OCI-LY7 (cell line): Measurements from ENCODE around the gene C1orf105. TPM values are rescaled to one million over a fixed set of nuclear protein-coding genes. Genes with fewer than 3 reads are reported as not detected.

ENCODE experiments used
- BruUV-seq: library from RNA; stranded (reverse); fragments of 400-500 nt; replicated peaks from 2 replicates; lab custom pipeline; 2021; lab: Mats Ljungman, UMichigan
- CTCF ChIA-PET: fragments of 300-600 bp; sonication (Branson Sonifier 250); formaldehyde crosslinking; loops from one replicate; lab custom pipeline; 2022; ENCODE audit warnings: antibody characterized with exemption; ENCODE audit not compliant: unreplicated experiment; lab: Charles Lee
- POLR2A ChIA-PET: fragments of 300-600 bp; sonication (Branson Sonifier 250); formaldehyde crosslinking; loops from one replicate; lab custom pipeline; 2022; ENCODE audit warnings: antibody characterized with exemption; lab: Charles Lee
- DNase-seq: peaks from one replicate; pipeline ENCODE4 v3.0.0-alpha.2; 2015; ENCODE audit warnings: low spot score
- H2AFZ ChIP-seq: fragments of 200-600 bp; sonication (generic), shearing (Covaris generic); 2 replicates; pipeline ENCODE4 v1.6.1; 2014; ENCODE audit warnings: mild to moderate bottlenecking, antibody characterized with exemption, low read length, moderate library complexity
- H3K27ac ChIP-seq: fragments of 200-600 bp; sonication (generic); 2 replicates; pipeline ENCODE4 v1.5.1; 2014; ENCODE audit warnings: mixed run types, low read depth, mild to moderate bottlenecking, moderate library complexity, low read length, inconsistent platforms; ENCODE audit not compliant: poor library complexity, severe bottlenecking
- H3K36me3 ChIP-seq: fragments of 200-600 bp; sonication (generic); 2 replicates; pipeline ENCODE4 v1.6.1; 2014; ENCODE audit warnings: mild to moderate bottlenecking, antibody characterized with exemption, low read length, moderate library complexity, mixed read lengths; ENCODE audit not compliant: insufficient read depth
- H3K4me1 ChIP-seq: fragments of 200-600 bp; sonication (generic); 2 replicates; pipeline ENCODE4 v1.5.1; 2014; ENCODE audit warnings: mild to moderate bottlenecking, low read length; ENCODE audit not compliant: insufficient read depth, poor library complexity, severe bottlenecking
- H3K4me2 ChIP-seq: fragments of 200-600 bp; sonication (generic); 2 replicates; pipeline ENCODE4 v1.6.1; 2014; ENCODE audit warnings: mild to moderate bottlenecking, low read length
- H3K4me3 ChIP-seq: fragments of 200-600 bp; sonication (generic); 2 replicates; pipeline ENCODE4 v1.5.1; 2014; ENCODE audit warnings: mild to moderate bottlenecking, low read depth, low read length; ENCODE audit not compliant: poor library complexity, severe bottlenecking
- H3K79me2 ChIP-seq: fragments of 200-600 bp; sonication (generic); 2 replicates; pipeline ENCODE4 v1.6.1; 2016; ENCODE audit warnings: low read depth, mild to moderate bottlenecking, low read length, moderate library complexity, mixed read lengths; ENCODE audit not compliant: insufficient read depth
- H3K9me2 ChIP-seq: fragments of 200-600 bp; sonication (generic); 2 replicates; pipeline ENCODE4 v1.6.1; 2016; ENCODE audit warnings: mild to moderate bottlenecking, low read length, mixed read lengths; ENCODE audit not compliant: insufficient read depth
- H3K9me3 ChIP-seq: fragments of 200-600 bp; sonication (generic); 2 replicates; pipeline ENCODE4 v1.6.1; 2014; ENCODE audit warnings: mild to moderate bottlenecking, mixed run types, low read length, mixed read lengths
- H4K20me1 ChIP-seq: fragments of 200-600 bp; sonication (generic); 2 replicates; pipeline ENCODE4 v1.6.1; 2014; ENCODE audit warnings: mild to moderate bottlenecking, antibody characterized with exemption, low read length, moderate library complexity, mixed read lengths; ENCODE audit not compliant: insufficient read depth
- EZH2phosphoT487 ChIP-seq: fragments of 200-600 bp; sonication (generic); IDR thresholded peaks from 2 replicates; pipeline ENCODE4 v1.6.1; 2018; ENCODE audit warnings: low read depth, borderline replicate concordance, mild to moderate bottlenecking, mixed run types, antibody characterized with exemption, low read length, moderate library complexity, mixed read lengths
- intact Hi-C: fragments of 100-400 bp; cut with micrococcal nuclease; formaldehyde crosslinking; loops from one replicate; pipeline ENCODE4 v1.10.0; 2022; ENCODE audit not compliant: unreplicated experiment
- total RNA-seq, 2 experiments: library from RNA; depleted of rRNA in 1 of 2; stranded (reverse); fragments of >200 nt in 1 of 2; shearing (Covaris generic) in 1 of 2; gene quantifications; 2 replicates each; pipeline ENCODE4 v1.2.3, GENCODE V29; 2014 to 2022
- TF ChIP-seq, protein P1 (sequence below): fragments of 200-600 bp; sonication (generic); conservative IDR thresholded peaks from 2 replicates; pipeline ENCODE4 v1.5.1; 2014; ENCODE audit warnings: mild to moderate bottlenecking, antibody characterized with exemption, low read length, moderate library complexity, mixed read lengths

Gene C1orf105
- total RNA-seq, 2 experiments from 2014 or later = not detected

DNA sequence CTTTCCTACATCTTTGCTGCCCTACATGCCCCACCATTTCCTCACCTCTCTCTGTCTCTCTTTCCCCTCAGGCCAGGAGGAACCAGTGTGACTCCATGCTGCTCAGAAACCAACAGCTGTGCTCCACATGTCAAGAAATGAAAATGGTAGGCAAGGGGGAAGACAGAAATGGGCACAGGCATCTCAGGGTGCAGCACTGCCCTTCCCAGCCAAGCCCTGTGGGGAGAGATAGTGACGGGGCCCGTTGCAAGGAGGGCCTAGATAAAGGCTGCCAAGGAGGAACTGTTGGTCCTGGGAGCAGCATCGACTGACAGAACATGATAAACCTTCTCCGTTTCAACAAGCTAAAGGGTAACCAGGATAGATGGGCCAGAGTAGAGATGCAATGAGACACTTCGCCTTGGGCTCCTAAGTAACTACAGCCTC lies 35.9 kb downstream of the C1orf105 start:
- Histone ChIP-seq H3K9me3 (no peaks in the 10 kb centered on the region), H3K4me1 (no peaks in the 10 kb centered on the region), H4K20me1 (no peaks in the 10 kb centered on the region), H3K27ac (no peak overlapping the region), H3K36me3 (no peaks in the 10 kb centered on the region), H3K9me2 (no peaks in the 10 kb centered on the region), H3K79me2 (no peaks in the 10 kb centered on the region), H2AFZ (no peak overlapping the region), H3K4me2 (no peak overlapping the region), H3K4me3 (no peak overlapping the region)
- no peak for DNase-seq
- no peak for TF ChIP-seq EZH2phosphoT487
- TF ChIP-seq, protein P1, sequence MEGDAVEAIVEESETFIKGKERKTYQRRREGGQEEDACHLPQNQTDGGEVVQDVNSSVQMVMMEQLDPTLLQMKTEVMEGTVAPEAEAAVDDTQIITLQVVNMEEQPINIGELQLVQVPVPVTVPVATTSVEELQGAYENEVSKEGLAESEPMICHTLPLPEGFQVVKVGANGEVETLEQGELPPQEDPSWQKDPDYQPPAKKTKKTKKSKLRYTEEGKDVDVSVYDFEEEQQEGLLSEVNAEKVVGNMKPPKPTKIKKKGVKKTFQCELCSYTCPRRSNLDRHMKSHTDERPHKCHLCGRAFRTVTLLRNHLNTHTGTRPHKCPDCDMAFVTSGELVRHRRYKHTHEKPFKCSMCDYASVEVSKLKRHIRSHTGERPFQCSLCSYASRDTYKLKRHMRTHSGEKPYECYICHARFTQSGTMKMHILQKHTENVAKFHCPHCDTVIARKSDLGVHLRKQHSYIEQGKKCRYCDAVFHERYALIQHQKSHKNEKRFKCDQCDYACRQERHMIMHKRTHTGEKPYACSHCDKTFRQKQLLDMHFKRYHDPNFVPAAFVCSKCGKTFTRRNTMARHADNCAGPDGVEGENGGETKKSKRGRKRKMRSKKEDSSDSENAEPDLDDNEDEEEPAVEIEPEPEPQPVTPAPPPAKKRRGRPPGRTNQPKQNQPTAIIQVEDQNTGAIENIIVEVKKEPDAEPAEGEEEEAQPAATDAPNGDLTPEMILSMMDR = no peak
- BruUV-seq = no TSS peak
- ChIA-PET CTCF (no interaction called here), POLR2A (no interaction called here)
- intact Hi-C loops = loop anchor here (10.0 kb wide), 1 partner anchor 148 kb away; no protein-coding TSS in a partner anchor

DNA sequence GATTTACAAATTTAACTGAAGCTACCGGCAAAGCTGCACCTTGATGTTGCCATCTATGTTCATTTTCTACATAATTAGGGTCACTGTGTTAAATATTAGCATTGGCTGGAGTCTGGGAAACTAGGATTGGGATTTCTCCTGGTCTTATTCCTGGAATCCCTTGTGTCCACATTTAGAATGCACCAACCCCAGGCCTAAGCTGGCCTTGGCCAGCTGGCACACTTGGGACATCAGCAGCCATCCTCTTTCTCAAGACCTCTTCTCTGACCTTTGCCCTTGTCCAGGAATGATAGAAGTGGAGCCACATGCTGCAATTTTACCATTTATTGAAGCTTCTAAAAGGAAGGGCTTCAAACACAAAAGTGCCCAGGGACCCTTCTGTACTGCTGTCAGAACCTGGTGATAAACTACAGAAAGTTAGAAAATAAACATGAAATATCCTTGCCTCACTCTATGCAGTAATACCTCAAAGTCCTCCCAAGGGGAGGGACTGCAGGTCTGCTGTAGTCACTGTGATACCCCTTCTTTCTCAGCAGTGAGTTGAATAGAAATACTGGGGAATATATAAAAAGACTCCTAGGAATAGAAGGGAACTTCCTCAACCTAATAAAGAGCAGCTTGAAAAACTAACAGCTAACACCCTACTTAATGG lies 37.1 kb downstream of the C1orf105 start:
- Histone ChIP-seq H4K20me1 (no peaks in the 10 kb centered on the region), H3K79me2 (no peaks in the 10 kb centered on the region), H3K4me2 (no peak overlapping the region), H3K9me3 (no peaks in the 10 kb centered on the region), H2AFZ (no peak overlapping the region), H3K4me3 (no peak overlapping the region), H3K27ac (no peak overlapping the region), H3K9me2 (no peaks in the 10 kb centered on the region), H3K36me3 (no peaks in the 10 kb centered on the region), H3K4me1 (no peaks in the 10 kb centered on the region)
- BruUV-seq = no TSS peak
- no peak for DNase-seq
- TF ChIP-seq, protein P1 = no peak
- no peak for TF ChIP-seq EZH2phosphoT487
- ChIA-PET POLR2A (no interaction called here), CTCF (no interaction called here)
- intact Hi-C loops = loop anchor here (10.0 kb wide), 1 partner anchor 147 kb away; no protein-coding TSS in a partner anchor

DNA sequence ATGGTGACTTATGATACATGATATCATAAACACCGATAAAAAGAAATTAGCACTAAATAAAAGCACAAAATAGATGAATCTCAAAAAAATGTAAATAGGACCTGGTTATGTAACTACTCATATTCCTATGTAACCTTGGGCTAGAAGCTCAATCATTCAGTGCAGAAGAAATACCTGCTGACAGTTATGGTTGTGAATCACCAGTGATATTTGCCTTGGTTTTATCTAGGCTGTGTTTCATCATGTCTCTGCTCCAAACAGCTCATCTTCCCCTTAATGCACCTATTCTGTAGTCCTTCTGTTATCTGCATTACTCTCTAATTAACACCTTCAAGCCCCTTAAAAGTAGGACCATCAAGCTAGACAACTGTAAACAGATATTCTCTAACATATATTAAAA lies 39.7 kb downstream of the C1orf105 start:
- ChIA-PET CTCF (no interaction called here), POLR2A (interaction anchor here (1.1 kb wide), 1 partner anchor 9 kb away, joined by 3 read pairs; no protein-coding TSS in a partner anchor)
- Histone ChIP-seq H3K4me3 (no peak overlapping the region), H3K27ac (no peak overlapping the region), H2AFZ (no peak overlapping the region), H3K4me2 (no peak overlapping the region), H4K20me1 (no peaks in the 10 kb centered on the region), H3K79me2 (no peaks in the 10 kb centered on the region), H3K9me2 (no peaks in the 10 kb centered on the region), H3K9me3 (no peaks in the 10 kb centered on the region), H3K4me1 (no peaks in the 10 kb centered on the region), H3K36me3 (no peaks in the 10 kb centered on the region)
- intact Hi-C loops = no loop called here
- TF ChIP-seq, protein P1 = no peak
- no peak for TF ChIP-seq EZH2phosphoT487
- no TSS peak for BruUV-seq
- DNase-seq = no peak
